ENCODE results near the gene ANKRD18B. TPM values are rescaled to one million over a fixed set of nuclear protein-coding genes. Genes with fewer than 3 reads are reported as not detected.

Gene ANKRD18B
- total and polyA plus RNA-seq, 2 of the 8 experiments (the other 6 are each of a cell fraction or from before 2014, with no cell fraction given) = 1.6 to 13.8 TPM

DNA sequence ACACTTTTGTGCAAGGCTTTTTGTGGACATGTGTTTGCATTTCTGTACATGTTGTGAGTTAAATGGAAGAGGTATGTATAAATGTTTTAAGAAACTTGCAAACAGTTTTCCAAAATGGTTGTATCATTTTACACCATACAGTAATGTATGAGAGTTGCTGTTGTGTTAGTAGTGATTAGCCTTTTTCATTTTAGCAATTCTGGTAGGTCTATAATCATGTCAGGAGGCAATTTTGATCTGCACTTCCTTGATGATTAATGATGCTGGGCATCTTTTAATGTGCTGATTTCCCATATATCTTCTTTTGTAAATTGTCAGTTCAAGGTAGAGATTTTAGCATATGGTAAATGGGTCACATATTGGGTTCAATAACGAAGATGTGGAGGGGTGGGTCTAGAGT lies 87.3 kb downstream of the ANKRD18B start:
- Histone ChIP-seq H3K4me3 (ENCODE audit: extremely low read depth in 1 of 4, insufficient read depth in 2 of 4, low read depth in 3 of 4, low read length in 4 of 4) (no peak overlapping the region), H4K91ac (replicated peaks; ENCODE audit: insufficient read length, low read length) (no peak overlapping the region)
- no peak for TF ChIP-seq POLR2A (IDR thresholded peaks at IDR 0.05; ENCODE audit: control extremely low read depth in 1 of 2, low read depth in 2 of 2, low read length in 2 of 2)
- TF ChIP-seq RNF2 (IDR thresholded peaks at IDR 0.05; ENCODE audit: borderline replicate concordance, low read depth, low read length, missing control alignments, poor library complexity, severe bottlenecking) = no peak
- TF ChIP-seq SRF (IDR thresholded peaks at IDR 0.05; ENCODE audit: low read depth, low read length) = no peak
- TF ChIP-seq NRF1 (IDR thresholded peaks at IDR 0.05; ENCODE audit: low read depth, low read length) = no peak
- no peak for TF ChIP-seq SP1 (IDR thresholded peaks at IDR 0.05; ENCODE audit: low read depth, low read length)
- no peak for TF ChIP-seq CBX5 (IDR thresholded peaks at IDR 0.05; ENCODE audit: low read depth, low read length)
- TF ChIP-seq RBBP5 (IDR thresholded peaks at IDR 0.05; ENCODE audit: borderline replicate concordance, low read depth, low read length) = no peak
- no peak for TF ChIP-seq KDM1A (IDR thresholded peaks at IDR 0.05; ENCODE audit: borderline replicate concordance, low read length)
- TF ChIP-seq, protein P1, sequence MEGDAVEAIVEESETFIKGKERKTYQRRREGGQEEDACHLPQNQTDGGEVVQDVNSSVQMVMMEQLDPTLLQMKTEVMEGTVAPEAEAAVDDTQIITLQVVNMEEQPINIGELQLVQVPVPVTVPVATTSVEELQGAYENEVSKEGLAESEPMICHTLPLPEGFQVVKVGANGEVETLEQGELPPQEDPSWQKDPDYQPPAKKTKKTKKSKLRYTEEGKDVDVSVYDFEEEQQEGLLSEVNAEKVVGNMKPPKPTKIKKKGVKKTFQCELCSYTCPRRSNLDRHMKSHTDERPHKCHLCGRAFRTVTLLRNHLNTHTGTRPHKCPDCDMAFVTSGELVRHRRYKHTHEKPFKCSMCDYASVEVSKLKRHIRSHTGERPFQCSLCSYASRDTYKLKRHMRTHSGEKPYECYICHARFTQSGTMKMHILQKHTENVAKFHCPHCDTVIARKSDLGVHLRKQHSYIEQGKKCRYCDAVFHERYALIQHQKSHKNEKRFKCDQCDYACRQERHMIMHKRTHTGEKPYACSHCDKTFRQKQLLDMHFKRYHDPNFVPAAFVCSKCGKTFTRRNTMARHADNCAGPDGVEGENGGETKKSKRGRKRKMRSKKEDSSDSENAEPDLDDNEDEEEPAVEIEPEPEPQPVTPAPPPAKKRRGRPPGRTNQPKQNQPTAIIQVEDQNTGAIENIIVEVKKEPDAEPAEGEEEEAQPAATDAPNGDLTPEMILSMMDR (IDR thresholded peaks at IDR 0.05; ENCODE audit: control extremely low read depth in 1 of 3, insufficient read depth in 1 of 3, low read depth in 1 of 3, low read length in 3 of 3) = no peak
- no peak for TF ChIP-seq CBX8 (IDR thresholded peaks at IDR 0.05; ENCODE audit: borderline replicate concordance, low read depth, low read length)
- no peak for TF ChIP-seq CHD1 (IDR thresholded peaks at IDR 0.05; ENCODE audit: low read depth, low read length)
- TF ChIP-seq NANOG (IDR thresholded peaks at IDR 0.05; ENCODE audit: insufficient read depth, low read depth, low read length, poor library complexity, severe bottlenecking) = no peak

More for the DNA sequence above, 87.3 kb downstream of the ANKRD18B start:
- no peak overlapping the region for H3K27ac ChIP-seq (ENCODE audit: low read depth, low read length)
- DNase-seq (ENCODE audit: low read depth in 1 of 2, low spot score in 2 of 2) (no peak), FAIRE-seq (no peak)
- H3K79me2 ChIP-seq (ENCODE audit: control insufficient read depth in 1 of 2, insufficient read depth in 2 of 2, low read length in 2 of 2) = no peaks in the 10 kb centered on the region
- no peak overlapping the region for H3K9ac ChIP-seq (replicated peaks in 1 of 4; ENCODE audit: extremely low read depth in 1 of 4, low read depth in 3 of 4, low read length in 3 of 4)
- no peak overlapping the region for H3K14ac ChIP-seq (ENCODE audit: insufficient read length)
- no peak overlapping the region for H2BK5ac ChIP-seq (ENCODE audit: low read depth, low read length)
- H3K79me1 ChIP-seq (ENCODE audit: low read depth, low read length) = no peaks in the 10 kb centered on the region
- no peak overlapping the region for H4K5ac ChIP-seq (ENCODE audit: insufficient read length, low read depth, low read length)
- H4K8ac ChIP-seq (ENCODE audit: extremely low read depth, insufficient read depth, low read length) = no peak overlapping the region
- no peaks in the 10 kb centered on the region for H4K20me1 ChIP-seq (replicated peaks in 1 of 2; ENCODE audit: control insufficient read depth in 1 of 2, insufficient read depth in 2 of 2, low read length in 2 of 2)
- no peak overlapping the region for H2BK120ac ChIP-seq (replicated peaks; ENCODE audit: low read depth, low read length)
- no peak overlapping the region for H2BK20ac ChIP-seq (ENCODE audit: low read length)
- no peak overlapping the region for H3K23ac ChIP-seq (ENCODE audit: insufficient read length)
- ChIA-PET POLR2A (ENCODE audit: partially characterized antibody) (no interaction called here), CTCF (ENCODE audit: partially characterized antibody) (interaction anchor here (1.0 to 1.6 kb wide), 2 partner anchors 30 to 158 kb away, joined by 3 to 4 read pairs; no protein-coding TSS in a partner anchor)
- 92% methylated on average over 1 of the region's 1 CpG; no CpG with 5 or more reads in 1 of the 2 experiments for WGBS, 2 experiments (ENCODE audit: extremely low coverage in 1 of 2, insufficient coverage in 1 of 2, insufficient read length in 1 of 2, insufficient replicate concordance in 2 of 2, low coverage in 1 of 2, low lambda C conversion rate in 2 of 2, missing lambda C conversion rate in 1 of 2)
- no peak overlapping the region for H2BK15ac ChIP-seq (ENCODE audit: low read length)
- no peak overlapping the region for H3K4ac ChIP-seq (replicated peaks; ENCODE audit: insufficient read length, low read depth, low read length)
- H3K4me2 ChIP-seq (ENCODE audit: insufficient read depth in 1 of 2, low read depth in 2 of 2, low read length in 2 of 2) = no peak overlapping the region
- H3K4me1 ChIP-seq (replicated peaks in 1 of 4; ENCODE audit: control insufficient read depth in 3 of 4, insufficient read depth in 4 of 4, low read length in 3 of 4) = no peaks in the 10 kb centered on the region
- H3K23me2 ChIP-seq (ENCODE audit: low read depth, low read length) = no peaks in the 10 kb centered on the region
- no peak overlapping the region for H2AFZ ChIP-seq (ENCODE audit: low read length)
- H3K36me3 ChIP-seq (ENCODE audit: control insufficient read depth in 2 of 4, insufficient read depth in 4 of 4, low read length in 3 of 4) = no peaks in the 10 kb centered on the region
- no peak overlapping the region for H3K18ac ChIP-seq (ENCODE audit: extremely low read depth, low read length)
- no peak overlapping the region for H2AK5ac ChIP-seq (ENCODE audit: low read depth, low read length)
- no peaks in the 10 kb centered on the region for H3K9me3 ChIP-seq (ENCODE audit: insufficient read depth in 2 of 2, low read depth in 1 of 2, low read length in 1 of 2)
- no peaks in the 10 kb centered on the region for H3K27me3 ChIP-seq (replicated peaks in 1 of 4; ENCODE audit: control insufficient read depth in 3 of 4, extremely low read depth in 1 of 4, insufficient read depth in 3 of 4, low read length in 3 of 4)
- no peak overlapping the region for H2BK12ac ChIP-seq (ENCODE audit: low read depth, low read length)
- no peak overlapping the region for H3K56ac ChIP-seq (replicated peaks; ENCODE audit: insufficient read length, low read depth, low read length)
